Activated CD4-positive, CD25-positive, alpha-beta regulatory T cell treated with anti-CD3 and anti-CD28 coated beads, Interleukin-2, amount 50 U/mL, for 16 hours (primary cell): ENCODE measurements around the gene GRIK5.
"Not testable (repeated sequence)": the region's sequence is repeated elsewhere in the genome, so short reads cannot be mapped to it uniquely, and the experiment has no call there.

ENCODE experiments used
- DNase-seq: peaks from one replicate; pipeline ENCODE4 v3.0.0-alpha.2; 2020; ENCODE audit warnings: low read depth, low spot score

Gene GRIK5

DNA sequence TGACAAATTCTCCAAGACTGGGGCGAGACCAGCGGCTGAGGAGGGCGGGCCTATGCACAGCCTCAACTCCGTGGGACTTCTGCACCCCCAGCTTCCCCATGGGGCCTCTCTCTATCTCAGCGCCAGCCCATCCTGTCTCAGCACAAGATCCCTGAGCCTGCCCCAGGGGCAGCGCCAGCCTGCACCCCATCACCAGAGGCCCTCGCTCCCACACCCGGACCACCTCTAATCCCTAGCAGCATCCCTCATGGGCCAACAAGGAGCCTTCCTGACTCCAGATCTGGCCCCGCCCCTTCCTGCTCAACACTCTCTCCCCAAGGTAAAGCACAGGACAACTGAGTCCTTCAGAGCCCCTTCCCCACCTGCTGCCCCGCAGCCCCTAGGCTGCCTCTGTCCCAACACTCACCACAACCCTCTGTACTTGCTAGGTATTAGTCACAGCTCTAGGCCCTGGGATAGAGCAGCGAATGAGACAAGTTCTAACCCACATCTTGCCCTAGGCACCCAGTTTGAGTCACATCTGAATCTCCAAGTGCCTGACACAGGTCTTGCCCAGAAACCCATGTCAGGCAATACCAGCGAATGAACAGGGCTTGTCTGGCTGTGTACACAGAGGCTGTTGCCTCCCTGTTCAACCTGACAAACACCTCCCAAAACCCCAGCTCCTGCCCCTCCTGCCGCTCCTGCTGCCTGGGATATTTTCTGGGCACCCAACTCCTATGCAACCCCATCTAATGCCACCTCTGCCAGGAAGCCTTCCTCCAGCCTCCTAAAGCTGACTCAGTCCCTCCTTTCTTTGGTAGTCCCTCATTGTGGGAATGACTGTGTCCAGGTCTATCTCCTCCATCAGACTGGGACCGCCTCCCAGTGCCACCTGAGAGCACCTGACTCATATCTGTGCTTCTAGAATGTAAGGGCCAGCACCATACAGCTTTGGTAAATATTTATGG, 18.6 kb downstream of the GRIK5 start:
- DNase-seq: no peak

DNA sequence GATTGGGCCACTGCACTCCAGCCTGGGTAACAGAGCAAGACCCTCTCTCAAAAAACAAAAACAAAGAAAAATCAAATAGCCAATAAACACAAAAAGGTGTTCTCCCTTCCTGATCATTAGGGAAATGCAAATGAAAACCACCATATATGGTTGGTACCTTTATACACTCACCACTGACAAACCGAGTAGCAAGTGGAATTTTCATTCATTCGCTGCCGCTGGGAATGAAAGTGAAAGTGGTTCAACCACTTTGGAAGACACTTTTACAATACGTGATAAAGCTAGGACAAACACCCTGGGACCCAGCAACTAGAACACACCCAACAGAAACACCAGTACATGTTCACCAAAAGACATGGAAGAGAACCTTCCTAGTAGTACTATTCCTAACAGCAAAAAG, 21.0 kb downstream of the GRIK5 start:
- no peak for DNase-seq

DNA sequence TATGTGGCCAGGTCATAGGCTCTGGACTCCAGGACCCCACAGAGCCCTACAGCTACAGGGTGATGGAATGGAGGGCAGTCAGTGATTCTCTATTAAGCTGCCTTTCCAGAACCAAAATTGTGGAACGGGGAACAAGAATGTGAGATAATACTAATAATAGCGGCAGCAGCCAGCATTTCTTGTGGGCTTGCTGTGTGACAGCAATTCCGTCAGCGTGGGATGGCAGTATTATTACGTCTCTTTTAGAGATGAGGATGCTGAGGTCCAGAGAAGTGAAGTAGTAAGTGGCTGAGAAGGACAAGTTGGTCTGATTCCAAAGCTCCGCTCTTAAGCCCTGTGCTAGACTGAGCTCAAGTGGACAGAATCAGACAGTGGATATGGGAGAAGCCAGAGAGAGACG, 24.4 kb downstream of the GRIK5 start:
- no peak for DNase-seq

DNA sequence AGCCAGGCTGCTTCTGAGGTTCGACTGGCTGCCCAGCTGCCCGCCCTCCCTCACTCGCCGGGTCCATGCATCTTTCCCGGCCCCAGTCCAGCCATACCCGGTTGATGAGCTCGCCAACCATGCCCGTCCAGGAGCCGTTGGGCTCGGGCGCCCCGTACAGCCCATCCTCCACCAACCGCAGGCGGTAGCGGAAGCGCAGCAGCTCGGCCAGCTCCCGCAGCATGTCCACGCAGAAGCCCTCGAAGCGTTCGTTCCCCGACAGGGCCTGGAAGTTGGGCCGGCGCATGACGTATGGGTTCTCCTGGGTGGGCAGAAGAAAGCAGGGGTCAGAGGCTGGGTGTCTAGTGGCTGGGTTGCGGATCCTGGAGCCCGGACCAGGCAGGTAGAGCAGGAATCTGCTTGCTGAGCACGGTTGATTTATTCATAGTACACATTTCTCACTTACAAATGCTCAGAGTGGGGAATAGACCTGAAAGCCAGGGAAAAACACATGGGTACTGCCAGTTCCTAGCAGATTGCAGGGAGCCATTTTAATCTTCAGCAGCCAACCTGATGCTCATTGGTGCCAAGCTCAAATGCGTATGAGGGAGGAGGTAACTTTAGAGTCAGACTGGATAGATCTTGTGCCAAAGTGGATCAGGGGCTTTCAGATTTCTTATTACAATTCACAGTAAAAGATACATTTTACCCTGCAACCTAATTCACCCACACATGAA, 27.4 kb downstream of the GRIK5 start:
- no peak for DNase-seq

DNA sequence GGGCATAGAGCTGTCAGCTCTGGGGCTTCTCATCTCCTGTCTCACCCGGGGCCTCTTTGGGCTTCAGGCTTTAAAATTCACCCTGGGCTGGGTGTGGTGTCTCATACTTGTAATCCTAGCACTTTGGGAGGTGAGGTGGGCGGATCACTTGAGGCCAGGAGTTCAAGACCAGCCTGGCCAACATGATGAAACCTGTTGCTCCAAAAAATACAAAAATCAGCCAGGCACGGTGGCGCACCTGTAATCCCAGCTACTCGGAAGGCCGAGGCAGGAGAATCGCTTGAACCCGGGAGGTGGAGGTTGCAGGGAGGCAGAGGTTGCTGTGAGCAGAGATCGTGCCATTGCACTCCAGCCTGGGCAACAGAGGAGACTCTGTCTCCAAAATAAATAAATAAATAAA, 29.5 kb downstream of the GRIK5 start:
- not testable (repeated sequence) for DNase-seq

DNA sequence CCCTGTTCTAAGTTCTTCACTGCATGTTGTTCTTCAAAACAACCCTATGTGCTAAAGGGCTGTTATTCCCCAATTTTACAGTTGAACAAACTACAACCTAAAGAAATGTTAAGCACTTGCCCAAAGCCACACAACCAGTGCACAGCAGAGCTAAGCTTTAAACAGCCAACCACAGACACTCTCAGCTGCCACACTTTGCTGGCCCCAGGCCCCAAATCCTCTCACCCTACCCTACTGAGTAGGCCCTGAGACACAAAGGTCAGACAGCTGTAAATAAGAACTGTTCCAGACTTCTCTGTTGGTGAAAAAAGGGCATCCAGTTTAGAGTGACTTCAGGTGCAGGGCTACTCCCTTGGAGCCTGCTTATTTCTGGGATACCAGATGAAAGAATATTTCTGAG, 30.0 kb downstream of the GRIK5 start:
- DNase-seq: no peak

DNA sequence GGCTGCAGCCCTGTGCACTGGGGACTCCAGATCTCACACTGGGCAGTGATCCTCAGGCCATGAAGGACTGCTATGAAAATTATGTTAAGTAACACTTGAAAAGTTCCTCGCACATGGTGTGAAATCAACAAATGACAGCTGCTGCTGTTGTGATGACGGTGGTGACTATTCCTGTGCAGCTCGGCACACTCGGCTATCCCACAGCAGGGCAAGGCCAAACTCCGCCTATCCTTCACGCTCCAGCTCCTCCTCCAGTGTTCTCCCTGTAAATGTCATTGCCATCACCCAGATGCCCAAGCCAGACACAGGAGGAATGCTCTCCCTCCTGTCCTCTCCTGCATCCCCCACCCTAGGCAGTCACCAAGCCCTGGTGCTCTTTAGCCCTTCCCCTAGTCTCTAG, 31.3 kb downstream of the GRIK5 start:
- DNase-seq: no peak

DNA sequence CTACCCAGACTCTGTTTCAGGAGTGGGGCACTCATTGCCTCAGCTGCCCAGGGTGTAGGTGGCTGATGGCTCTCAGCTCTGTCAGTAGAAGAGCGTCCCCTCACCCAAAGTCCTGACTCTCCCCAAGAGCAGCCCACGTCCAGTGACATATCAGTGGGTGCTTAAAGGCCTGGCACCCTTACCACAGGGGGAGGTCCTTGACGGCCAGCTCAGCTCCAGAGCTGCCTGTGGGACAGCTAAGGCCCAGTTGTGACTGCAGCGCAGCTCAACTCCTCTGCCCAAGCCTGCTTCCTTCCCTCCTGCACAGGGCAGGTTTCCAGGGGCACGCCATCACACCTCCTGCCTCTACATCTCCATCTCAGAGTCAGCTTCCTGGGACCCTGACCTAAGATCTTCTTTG, 32.4 kb downstream of the GRIK5 start:
- DNase-seq: no peak

DNA sequence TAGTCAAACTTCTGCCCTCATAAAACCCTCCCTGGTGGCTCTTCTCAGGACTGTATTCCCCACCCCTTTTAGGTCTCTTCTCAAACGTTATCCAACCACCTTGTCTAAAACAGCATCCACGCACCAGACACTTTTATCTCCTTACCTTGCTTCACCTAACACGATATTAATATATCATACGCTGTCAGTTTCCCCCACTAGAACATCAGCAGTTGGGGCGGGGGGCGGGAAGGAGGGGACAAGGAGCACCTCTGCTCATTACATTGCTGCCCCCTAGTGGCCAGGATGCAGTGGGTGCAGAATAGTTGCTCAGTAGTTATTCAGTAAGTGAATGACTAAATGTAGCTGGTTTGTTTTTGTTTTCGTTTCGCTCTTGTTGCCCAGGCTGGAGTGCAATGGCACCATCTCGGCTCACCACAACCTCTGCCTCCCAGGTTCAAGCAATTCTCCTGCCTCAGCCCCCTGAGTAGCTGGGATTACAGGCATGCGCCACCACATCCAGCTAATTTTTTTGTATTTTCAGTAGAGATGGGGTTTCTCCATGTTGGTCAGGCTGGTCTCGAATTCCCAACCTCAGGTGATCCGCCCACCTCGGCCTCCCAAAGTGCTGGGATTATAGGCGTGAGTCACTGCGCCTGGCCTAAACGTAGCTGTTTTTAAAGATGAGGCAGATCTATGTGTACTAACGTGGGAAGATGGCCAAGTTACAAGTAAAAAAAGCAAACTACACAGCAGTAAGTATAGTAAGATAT, 35.2 kb downstream of the GRIK5 start:
- peak; percentile 54 for DNase-seq

DNA sequence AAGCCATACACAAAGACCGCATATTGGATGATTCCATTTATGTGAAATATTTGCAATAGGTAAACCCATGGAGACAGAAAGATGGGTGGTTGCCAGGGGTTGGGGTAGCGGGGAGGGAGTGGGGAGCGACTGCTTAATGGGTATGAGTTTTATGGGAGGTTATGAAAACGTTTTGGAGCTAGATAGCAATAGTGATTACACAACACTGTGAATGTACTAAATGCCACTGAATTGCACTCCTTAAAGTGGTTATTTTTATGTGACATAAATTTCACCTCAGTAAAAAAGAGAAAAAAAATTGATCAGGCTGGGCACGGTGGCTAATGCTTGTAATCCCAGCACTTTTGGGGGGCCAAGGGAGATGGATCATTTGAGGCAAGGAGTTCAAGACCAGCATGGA, 36.6 kb downstream of the GRIK5 start:
- DNase-seq: no peak

DNA sequence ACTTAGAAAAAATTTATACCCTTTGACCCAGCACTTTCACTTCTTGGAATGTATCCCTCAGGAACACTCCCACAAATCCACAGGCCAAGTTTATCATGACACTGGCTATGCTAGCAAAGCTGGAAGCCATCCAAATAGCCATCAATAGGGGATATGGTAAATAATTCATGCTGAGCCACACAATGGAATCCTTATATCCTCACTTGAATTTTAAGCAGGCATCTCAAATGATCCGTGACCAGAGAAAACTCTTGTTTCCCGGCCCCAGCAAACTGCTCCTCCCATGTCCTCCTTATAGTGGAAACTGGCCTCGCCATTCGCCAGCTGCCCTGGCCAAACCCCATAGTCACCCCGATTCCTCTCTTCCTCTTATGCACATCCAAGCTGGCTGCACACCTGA, 37.6 kb downstream of the GRIK5 start:
- no peak for DNase-seq

DNA sequence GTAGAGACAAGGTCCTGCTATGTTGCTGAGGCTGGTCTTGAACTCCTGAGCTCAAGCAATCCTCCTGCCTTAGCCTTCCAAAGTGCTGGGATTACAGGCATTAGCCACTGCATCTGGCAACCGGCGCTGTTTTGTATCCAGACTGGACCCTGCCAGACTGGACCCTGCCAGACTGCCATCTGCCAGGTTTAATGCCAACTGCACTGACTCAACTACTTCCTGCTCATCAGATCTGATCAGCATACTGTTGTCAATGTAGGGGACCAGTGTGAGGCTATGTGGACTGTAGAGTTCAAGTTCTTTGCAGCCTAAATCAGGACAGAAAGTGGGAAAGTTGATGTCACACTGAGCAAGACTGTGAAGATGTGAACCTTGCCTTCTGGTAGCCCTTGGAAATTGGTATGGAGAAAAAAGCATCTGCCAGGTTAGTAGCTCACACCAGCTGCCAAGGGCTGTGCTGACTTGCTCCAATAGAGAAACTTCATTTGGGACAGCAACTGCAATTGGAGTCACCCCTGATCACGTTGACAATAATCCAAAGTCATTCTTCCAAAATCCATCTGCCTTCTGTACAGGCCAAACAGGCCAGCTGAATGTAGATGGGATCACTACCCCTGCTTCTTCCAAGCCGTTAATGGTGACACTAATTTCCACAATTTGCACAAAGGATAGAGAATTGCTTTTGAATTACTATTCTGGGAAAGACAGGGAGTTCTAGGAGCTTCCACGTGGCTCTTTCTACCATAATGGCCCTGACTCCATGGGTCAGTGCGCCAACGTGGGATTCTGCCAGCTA, 39.2 kb downstream of the GRIK5 start:
- DNase-seq: no peak

DNA sequence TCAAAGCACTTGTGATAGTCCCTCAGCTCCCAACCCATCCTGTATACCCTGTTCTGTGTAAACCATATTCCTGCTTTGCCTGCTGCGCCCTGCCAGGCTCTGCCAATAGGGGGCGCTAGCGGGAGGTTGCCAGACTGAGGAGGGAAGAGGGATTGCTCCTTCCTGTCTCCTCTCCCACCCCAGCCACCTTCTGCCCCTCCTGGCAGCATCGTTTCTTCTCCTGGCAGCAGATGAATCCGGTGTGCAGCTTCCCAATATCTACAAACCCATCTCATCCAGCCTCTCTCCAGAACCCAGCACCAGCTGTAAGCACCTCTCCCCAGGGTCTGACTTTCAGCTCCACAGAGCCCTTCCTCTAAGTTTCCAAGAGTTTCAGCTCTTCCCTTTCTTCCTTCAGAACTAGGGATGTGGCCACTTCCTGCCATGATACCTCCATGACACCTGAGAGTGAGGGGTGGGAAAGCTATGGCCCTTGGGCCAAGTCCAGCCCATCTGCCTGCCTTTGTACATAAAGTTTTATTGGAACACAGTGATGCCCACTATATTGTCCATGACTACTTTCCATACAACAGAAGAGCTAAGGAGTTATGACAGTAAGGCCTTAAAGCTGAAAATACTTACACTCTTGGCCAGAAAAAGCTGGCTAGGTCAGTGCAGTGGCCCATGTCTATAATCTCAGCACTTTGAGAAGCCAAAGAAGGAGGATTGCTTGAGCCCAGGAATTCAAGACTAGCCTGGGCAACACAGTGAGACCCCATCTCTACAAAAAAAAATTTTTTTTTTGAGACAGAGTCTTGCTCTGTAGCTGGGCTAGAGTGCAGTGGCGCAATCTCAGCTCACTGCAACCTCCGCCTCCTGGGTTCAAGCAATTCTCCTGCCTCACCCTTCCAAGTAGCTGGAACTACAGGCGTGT, 41.4 kb downstream of the GRIK5 start:
- DNase-seq: no peak

DNA sequence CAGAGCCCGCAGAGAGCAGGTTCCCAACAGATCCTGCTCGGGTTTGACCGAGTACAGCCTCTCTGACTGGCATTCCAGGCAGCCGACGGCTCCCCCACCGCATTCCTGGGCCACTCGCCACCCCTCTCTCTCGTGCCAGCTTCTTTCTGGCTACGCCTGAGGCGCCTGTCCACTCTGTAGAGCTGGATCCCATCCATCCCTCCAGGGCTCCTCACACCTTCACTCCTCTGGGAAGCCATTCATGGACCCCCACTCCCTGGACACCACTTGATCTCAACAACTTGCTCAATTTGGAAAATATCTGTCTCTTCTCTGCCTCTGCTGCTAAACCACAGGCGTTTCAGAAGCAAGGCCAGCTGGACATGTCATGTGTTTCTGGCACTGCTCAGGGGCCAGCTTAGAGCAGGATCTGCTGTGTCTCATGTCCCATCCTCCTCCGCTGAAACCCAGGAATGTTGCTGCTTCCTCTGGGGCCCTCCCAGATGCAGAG, 45.3 kb downstream of the GRIK5 start:
- DNase-seq: no peak

DNA sequence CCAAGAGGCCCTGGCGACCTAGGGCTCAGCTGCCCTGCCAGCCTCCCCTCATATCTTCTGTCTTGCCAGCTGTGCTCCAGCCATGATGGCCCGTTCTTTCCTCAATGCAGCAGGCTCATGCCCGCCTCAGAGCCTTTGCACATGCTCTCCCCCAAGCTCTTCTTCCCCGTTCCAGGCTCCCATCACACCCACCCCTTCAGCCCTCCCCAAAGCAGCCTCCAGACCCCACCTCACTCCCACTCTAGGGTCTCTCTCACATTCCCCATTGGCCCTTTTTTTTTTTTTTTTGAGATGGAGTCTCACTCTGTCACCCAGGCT, 46.1 kb downstream of the GRIK5 start:
- no peak for DNase-seq

DNA sequence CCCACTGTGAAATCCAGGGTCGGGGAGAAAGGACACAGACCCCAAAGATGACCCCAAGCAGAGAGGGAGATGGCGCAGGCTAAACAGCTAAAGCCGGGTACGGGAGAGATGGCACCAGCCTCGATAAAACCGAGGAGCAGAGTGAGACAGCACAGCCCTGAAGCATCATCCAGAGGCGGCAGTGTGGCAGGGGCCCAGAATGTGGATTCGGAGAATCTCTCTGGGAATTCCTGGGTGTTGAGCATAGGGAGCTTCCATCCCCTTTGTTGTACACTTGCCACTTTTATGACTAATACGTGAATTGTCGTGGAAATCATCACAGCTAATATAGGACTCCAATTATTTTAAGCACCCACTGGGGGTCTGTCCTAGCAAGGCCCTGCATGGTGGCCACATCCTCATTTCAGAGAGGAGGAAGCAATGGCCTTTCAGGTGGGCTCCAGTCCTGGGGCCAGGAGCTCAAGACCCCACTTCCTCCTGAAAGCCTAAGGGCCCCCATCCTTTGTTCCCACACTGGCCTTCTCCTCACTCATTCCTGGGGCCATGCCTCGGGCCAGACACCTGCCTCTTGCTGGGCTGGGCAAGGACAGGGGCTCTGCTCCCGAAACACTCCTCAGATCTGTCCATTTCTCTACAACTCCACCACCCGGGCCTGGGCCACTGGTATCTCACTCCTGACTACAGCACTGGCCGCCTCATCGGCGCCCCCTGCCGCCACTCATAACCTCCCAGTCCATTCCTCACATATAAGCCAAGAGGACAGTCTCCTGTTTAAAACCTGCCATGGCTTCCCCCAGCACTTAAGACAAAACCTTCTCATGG, 46.7 kb downstream of the GRIK5 start:
- DNase-seq: no peak

DNA sequence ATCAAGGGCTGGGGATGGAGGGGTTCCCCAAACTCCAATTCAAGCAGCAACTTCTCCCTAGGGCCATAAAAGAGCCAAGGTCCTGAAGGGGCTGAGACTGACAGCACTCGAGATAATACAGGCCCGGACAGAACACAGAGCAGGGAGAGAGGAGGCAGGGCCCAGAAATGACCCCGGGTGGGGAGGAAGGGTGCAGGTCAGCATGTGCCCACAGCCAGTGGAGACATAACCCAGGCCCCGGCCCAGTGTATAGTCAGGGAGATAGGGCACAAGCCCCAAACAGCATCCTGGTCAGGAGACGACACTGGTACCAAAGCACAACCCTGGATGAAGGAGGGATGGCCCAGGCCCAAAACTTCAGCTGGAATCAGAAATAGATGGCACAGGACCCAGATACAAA, 47.4 kb downstream of the GRIK5 start:
- DNase-seq: no peak

DNA sequence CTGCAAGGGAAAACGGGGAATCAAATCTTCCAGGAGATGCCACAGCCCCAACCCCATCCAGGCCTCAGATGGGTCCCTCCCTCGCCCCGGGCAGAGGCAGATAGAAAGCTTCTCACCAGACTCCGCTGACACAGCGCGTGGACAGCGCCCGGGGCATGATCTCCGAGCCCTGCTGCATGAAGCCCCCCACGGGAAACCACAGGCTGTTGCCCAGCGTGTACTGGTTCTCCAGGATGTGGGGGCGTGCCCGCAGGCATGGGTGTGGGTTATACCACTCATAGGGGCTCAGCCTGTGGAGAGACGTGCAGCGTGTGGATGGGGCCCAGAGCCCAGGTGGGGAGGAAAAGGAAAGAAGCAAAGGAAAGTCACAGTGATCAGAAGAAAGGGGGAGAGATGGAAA, 48.8 kb downstream of the GRIK5 start:
- no peak for DNase-seq

DNA sequence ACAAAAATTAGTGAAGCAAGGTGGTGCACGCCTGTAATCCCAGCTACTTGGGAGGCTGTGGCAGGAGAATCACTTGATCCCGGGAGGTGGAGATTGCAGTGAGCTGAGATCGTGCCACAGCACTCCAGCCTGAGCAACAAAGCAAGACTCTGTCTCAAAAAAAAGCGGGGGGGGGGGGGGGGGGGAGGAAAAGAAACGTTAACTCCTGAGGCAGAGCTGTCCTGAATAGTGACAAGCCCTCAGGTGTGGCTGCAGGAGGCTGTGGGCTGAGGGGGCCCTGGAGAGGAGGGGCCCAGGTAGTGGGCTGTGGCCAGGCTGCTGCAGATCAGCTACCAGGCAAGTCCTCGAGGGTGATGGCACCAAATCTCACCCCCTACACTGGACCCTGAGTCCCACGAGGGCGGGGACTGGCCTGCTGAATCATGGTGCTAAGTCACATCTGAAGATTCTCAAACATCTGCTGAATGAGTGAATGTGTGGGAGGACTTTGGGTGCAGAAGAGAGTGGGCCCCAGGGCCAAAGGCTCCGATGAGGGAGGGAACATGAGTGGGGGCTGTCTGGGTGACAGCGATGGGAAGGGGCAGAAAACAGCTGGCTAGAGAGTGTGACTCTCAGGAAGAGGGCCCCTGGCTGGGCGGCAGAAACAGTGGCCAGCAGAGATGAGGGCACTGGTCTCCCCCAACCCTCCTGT, 51.4 kb downstream of the GRIK5 start:
- no peak for DNase-seq
